Measurements from ENCODE around the gene FRMPD4.

FRMPD4 gene

GRCh38 chrX:12374286-12374685 lies 236.0 kb downstream of the FRMPD4 start:
- Histone ChIP-seq H4K20me1 (ENCODE audit: insufficient read depth, low read length, poor library complexity, severe bottlenecking) (no peaks in the 10 kb centered on the region), H3K9me2 (replicated peaks; ENCODE audit: low read depth, low read length) (no peaks in the 10 kb centered on the region), H3F3A (ENCODE audit: low read depth) (no peaks in the 10 kb centered on the region), H3K9me3 (ENCODE audit: insufficient read depth, low read depth, low read length) (no peaks in the 10 kb centered on the region), H3K36me3 (ENCODE audit: insufficient read depth, low read length) (no peaks in the 10 kb centered on the region), H3K4me2 (ENCODE audit: low read depth, low read length, poor library complexity, severe bottlenecking) (no peak overlapping the region), H3K9ac (ENCODE audit: low read depth, low read length, poor library complexity, severe bottlenecking) (no peak overlapping the region), H2AFZ (ENCODE audit: low read length) (no peak overlapping the region), H3K27me3 (ENCODE audit: insufficient read depth, low read length, poor library complexity, severe bottlenecking) (no peaks in the 10 kb centered on the region), H3K79me2 (ENCODE audit: insufficient read depth, low read length) (no peaks in the 10 kb centered on the region), H3K4me3 (ENCODE audit: low read length, poor library complexity, severe bottlenecking) (no peak overlapping the region), H3K4me1 (ENCODE audit: insufficient read depth, low read length, poor library complexity, severe bottlenecking) (no peaks in the 10 kb centered on the region)
- TF ChIP-seq CTCF (conservative IDR thresholded peaks at IDR 0.05; ENCODE audit: low read length) = no peak
- no peak for TF ChIP-seq EZH2phosphoT487 (IDR thresholded peaks at IDR 0.05; ENCODE audit: borderline replicate concordance)

GRCh38 chrX:12378253-12378652 lies 240.0 kb downstream of the FRMPD4 start:
- no peak for TF ChIP-seq CTCF (conservative IDR thresholded peaks at IDR 0.05; ENCODE audit: low read length)
- TF ChIP-seq EZH2phosphoT487 (IDR thresholded peaks at IDR 0.05; ENCODE audit: borderline replicate concordance) = no peak
- Histone ChIP-seq H3K4me2 (ENCODE audit: low read depth, low read length, poor library complexity, severe bottlenecking) (no peak overlapping the region), H3K4me3 (ENCODE audit: low read length, poor library complexity, severe bottlenecking) (no peak overlapping the region), H3K4me1 (ENCODE audit: insufficient read depth, low read length, poor library complexity, severe bottlenecking) (no peaks in the 10 kb centered on the region), H3K36me3 (ENCODE audit: insufficient read depth, low read length) (no peaks in the 10 kb centered on the region), H3K27me3 (ENCODE audit: insufficient read depth, low read length, poor library complexity, severe bottlenecking) (no peaks in the 10 kb centered on the region), H2AFZ (ENCODE audit: low read length) (no peak overlapping the region), H3K9me2 (replicated peaks; ENCODE audit: low read depth, low read length) (no peaks in the 10 kb centered on the region), H4K20me1 (ENCODE audit: insufficient read depth, low read length, poor library complexity, severe bottlenecking) (no peaks in the 10 kb centered on the region), H3F3A (ENCODE audit: low read depth) (no peaks in the 10 kb centered on the region), H3K79me2 (ENCODE audit: insufficient read depth, low read length) (no peaks in the 10 kb centered on the region), H3K9me3 (ENCODE audit: insufficient read depth, low read depth, low read length) (no peaks in the 10 kb centered on the region), H3K9ac (ENCODE audit: low read depth, low read length, poor library complexity, severe bottlenecking) (no peak overlapping the region)

- H2AFZ ChIP-seq (ENCODE audit: low read length) = no peak overlapping the region
- H3K4me2 ChIP-seq (ENCODE audit: low read depth, low read length, poor library complexity, severe bottlenecking) = no peak overlapping the region
- no peaks in the 10 kb centered on the region for H3K27me3 ChIP-seq (ENCODE audit: insufficient read depth, low read length, poor library complexity, severe bottlenecking)
- no peak for TF ChIP-seq EZH2phosphoT487 (IDR thresholded peaks at IDR 0.05; ENCODE audit: borderline replicate concordance)
- no peak for TF ChIP-seq CTCF (conservative IDR thresholded peaks at IDR 0.05; ENCODE audit: low read length)
- no peaks in the 10 kb centered on the region for H3F3A ChIP-seq (ENCODE audit: low read depth)
- H3K4me3 ChIP-seq (ENCODE audit: low read length, poor library complexity, severe bottlenecking) = no peak overlapping the region
- no peaks in the 10 kb centered on the region for H3K79me2 ChIP-seq (ENCODE audit: insufficient read depth, low read length)
- H3K36me3 ChIP-seq (ENCODE audit: insufficient read depth, low read length) = no peaks in the 10 kb centered on the region
- no peaks in the 10 kb centered on the region for H3K4me1 ChIP-seq (ENCODE audit: insufficient read depth, low read length, poor library complexity, severe bottlenecking)
- no peaks in the 10 kb centered on the region for H4K20me1 ChIP-seq (ENCODE audit: insufficient read depth, low read length, poor library complexity, severe bottlenecking)
- H3K9me3 ChIP-seq (ENCODE audit: insufficient read depth, low read depth, low read length) = no peaks in the 10 kb centered on the region
- H3K9ac ChIP-seq (ENCODE audit: low read depth, low read length, poor library complexity, severe bottlenecking) = no peak overlapping the region
- H3K9me2 ChIP-seq (replicated peaks; ENCODE audit: low read depth, low read length) = no peaks in the 10 kb centered on the region
Observed at GRCh38 chrX:12378706-12379105, 240.4 kb downstream of the FRMPD4 start.
